GM12891 (cell line): ENCODE data around the gene SAMD8.
"Not testable (repeated sequence)": the region's sequence is repeated elsewhere in the genome, so short reads cannot be mapped to it uniquely, and the experiment has no call there.

Experiments used
- DNase-seq: peaks from one replicate; pipeline ENCODE4 v3.0.0; 2011; ENCODE audit warnings: low spot score; ENCODE audit not compliant: insufficient read length
- FAIRE-seq: peaks from 2 replicates; lab custom pipeline; 2011; peaks lifted over from hg19 to GRCh38; lab: Jason Lieb, UNC
- PAX5 ChIP-seq: IDR thresholded peaks from 2 replicates; pipeline ENCODE4 v1.6.1; 2011; ENCODE audit warnings: low read length, moderate library complexity, mild to moderate bottlenecking; ENCODE audit not compliant: insufficient read depth, severe bottlenecking
- POLR2A ChIP-seq: IDR thresholded peaks from 2 replicates; pipeline ENCODE4 v1.6.1; 2011; ENCODE audit warnings: low read depth, low read length, control low read depth
- POLR2AphosphoS5 ChIP-seq: IDR thresholded peaks from 2 replicates; pipeline ENCODE4 v1.6.1; 2011; ENCODE audit warnings: low read depth, low read length, control low read depth
- POU2F2 ChIP-seq: IDR thresholded peaks from 2 replicates; pipeline ENCODE4 v1.6.1; 2011; ENCODE audit warnings: low read depth, mild to moderate bottlenecking, control low read depth, low read length, moderate library complexity
- SPI1 ChIP-seq: IDR thresholded peaks from 2 replicates; pipeline ENCODE4 v1.6.1; 2011; ENCODE audit warnings: low read depth, low read length, control low read depth
- TAF1 ChIP-seq: IDR thresholded peaks from 2 replicates; pipeline ENCODE4 v1.6.1; 2011; ENCODE audit warnings: low read depth, low read length, control low read depth

The SAMD8 gene

DNA sequence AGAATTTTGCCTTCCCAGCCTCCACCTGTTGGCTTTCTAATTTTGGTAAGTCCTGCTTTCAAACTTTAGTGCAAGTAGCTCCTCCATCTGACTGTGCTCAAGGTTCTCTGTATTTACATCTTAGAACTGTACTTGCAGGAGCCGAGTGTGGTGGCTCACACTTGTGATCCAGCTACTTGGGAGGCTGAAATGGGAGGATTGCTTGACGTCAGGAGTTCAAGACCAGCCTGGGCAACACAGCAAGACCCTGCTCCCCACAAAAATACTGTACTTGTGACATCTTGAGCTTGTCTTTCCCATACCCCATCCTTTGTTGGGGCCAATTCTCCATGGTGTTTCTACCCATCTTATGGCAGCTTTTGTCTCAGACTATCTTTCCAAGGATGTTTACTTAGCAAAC is 94.5 kb downstream of the SAMD8 start:
- TF ChIP-seq POLR2A (no peak), POU2F2 (no peak), SPI1 (no peak), POLR2AphosphoS5 (no peak), TAF1 (no peak), PAX5 (no peak)
- FAIRE-seq (no peak), DNase-seq (no peak)

- not testable (repeated sequence) for FAIRE-seq
These were observed 95.2 kb downstream of the SAMD8 start for GRCh38 chr10:75206638-75207037.

DNA sequence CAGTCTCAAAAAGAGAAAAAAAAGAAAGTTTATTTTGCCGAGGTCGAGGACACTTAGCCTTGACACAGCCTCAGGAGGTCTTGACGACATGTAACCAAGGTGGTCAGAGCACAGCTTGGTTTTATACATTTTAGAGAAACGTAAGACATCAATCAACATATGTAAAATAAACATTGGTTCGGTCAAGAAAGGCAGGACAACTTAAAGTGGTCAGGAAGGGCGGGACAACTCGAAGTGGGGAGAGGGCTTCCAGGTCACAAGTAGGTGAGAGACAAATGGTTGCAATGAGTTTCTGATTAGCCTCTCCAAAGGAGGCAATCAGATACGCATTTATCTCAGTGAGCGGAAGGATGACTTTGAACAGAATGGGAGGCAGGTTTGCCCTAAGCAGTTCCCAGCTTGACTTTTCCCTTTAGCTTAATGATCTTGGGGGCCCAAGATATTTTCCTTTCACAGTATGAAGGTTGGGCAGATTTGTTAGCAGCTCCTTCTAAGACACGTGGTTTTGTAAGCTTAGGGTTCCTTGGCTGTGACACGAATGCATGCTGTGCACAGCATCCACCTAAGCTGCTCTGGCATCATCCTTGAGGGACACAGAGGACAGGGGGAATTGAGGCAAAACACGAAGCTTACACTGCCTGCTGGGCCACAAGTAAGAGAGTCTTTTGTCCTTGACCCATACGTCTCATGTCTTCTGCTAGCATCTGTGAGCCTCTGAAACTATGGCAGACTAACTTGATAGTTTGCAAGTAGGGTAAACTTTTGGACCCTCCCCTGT is 95.8 kb downstream of the SAMD8 start:
- no peak for DNase-seq
- FAIRE-seq = no peak

More at GRCh38 chr10:75206638-75207037, 95.2 kb downstream of the SAMD8 start:
- not testable (repeated sequence) for DNase-seq

GRCh38 chr10:75207857-75208144 is 96.3 kb downstream of the SAMD8 start:
- FAIRE-seq (no peak), DNase-seq (no peak)
- TF ChIP-seq PAX5 = no peak
- TF ChIP-seq TAF1 = no peak
- no peak for TF ChIP-seq POLR2AphosphoS5
- TF ChIP-seq SPI1 = no peak
- no peak for TF ChIP-seq POU2F2
- no peak for TF ChIP-seq POLR2A

More for the DNA sequence above, 95.8 kb downstream of the SAMD8 start:
- TF ChIP-seq POLR2A = no peak
- no peak for TF ChIP-seq POU2F2
- TF ChIP-seq TAF1 = no peak
- TF ChIP-seq POLR2AphosphoS5 = no peak

DNA sequence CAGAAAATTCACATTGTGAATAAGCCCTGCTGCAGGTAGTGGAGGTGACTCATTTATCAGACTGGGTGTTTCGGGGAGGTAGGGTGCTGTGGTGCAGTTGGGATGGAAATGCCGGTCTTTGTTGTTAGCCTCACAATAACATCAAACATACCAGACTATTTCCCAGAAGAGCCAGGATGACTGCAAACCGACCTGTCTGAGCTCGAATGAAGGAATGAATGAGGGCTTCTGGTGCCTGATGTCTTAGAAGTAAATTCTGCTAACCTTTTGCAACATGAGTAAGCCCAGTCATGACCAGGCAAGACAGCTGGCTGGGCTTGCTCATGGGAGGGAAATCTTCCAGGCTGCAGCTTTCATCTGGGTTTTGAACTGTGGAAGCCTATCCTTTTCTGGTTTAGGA is 96.7 kb downstream of the SAMD8 start:
- no peak for DNase-seq
- no peak for TF ChIP-seq POLR2A
- no peak for TF ChIP-seq SPI1
- no peak for TF ChIP-seq PAX5
- no peak for TF ChIP-seq TAF1
- no peak for TF ChIP-seq POLR2AphosphoS5
- no peak for TF ChIP-seq POU2F2
- FAIRE-seq = no peak

GRCh38 chr10:75209086-75209920 is 97.8 kb downstream of the SAMD8 start:
- FAIRE-seq (no peak), DNase-seq (no peak)
- TF ChIP-seq POLR2A (no peak), SPI1 (no peak), POU2F2 (no peak), TAF1 (no peak), POLR2AphosphoS5 (no peak), PAX5 (no peak)

GRCh38 chr10:75209921-75210281 is 98.4 kb downstream of the SAMD8 start:
- DNase-seq (peak; percentile 37), FAIRE-seq (no peak)
- TF ChIP-seq SPI1 (no peak), TAF1 (peak; percentile 28; the same call in 1 of the 2 replicates), POU2F2 (0 out of 2 replicates have a peak, but pooled peaks have one; percentile 22), POLR2AphosphoS5 (peak; percentile 19), POLR2A (peak; percentile 52), PAX5 (no peak)

DNA sequence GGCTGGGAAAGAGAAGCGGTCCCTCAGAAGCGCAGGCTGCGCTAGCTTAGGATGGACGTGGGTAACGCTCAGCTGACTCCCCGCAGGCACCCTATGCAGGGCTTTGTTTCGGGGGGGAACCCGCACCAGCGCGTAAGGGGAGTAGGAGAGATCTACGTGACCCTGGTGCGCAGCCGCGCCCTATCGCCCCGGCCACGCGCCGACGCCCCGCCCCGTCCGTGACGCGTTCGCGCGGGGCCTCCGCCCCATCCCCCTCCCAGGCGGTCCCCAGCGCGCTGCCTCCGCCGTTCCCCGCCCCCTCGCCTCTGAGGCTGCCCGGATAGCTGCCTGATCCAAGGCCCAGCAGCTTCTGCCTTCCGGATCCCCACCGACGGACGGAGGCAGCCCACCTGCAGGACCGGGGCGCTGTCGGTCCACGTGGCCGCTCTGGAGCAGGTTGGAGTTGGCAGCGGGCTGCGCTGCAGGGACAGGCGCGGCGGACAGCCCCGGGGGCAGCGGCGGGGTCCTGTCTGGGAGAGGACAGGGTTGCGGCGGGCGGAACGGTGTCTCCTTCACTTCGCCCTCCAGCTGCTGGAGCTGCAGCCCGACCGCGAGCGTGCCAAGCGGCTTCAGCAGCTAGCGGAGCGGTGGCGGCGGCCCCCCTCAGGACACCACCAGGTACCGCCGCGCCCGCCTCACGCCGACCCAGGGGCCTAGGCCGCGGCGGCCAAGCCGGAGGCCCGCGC is 99.0 kb downstream of the SAMD8 start, which contains the start of gene VDAC2:
Gene VDAC2, plus strand, starts transcription at position 515 of the 725 bp plus-strand sequence. CDS start 363 bp downstream, outside the sequence.
- TF ChIP-seq POU2F2 (no peak), POLR2A (peak; percentile 53; the same call in 1 of the 2 replicates), PAX5 (peak; percentile 32), TAF1 (peak; percentile 76)
- FAIRE-seq (peak; percentile 99), DNase-seq (peak; percentile 87)

DNA sequence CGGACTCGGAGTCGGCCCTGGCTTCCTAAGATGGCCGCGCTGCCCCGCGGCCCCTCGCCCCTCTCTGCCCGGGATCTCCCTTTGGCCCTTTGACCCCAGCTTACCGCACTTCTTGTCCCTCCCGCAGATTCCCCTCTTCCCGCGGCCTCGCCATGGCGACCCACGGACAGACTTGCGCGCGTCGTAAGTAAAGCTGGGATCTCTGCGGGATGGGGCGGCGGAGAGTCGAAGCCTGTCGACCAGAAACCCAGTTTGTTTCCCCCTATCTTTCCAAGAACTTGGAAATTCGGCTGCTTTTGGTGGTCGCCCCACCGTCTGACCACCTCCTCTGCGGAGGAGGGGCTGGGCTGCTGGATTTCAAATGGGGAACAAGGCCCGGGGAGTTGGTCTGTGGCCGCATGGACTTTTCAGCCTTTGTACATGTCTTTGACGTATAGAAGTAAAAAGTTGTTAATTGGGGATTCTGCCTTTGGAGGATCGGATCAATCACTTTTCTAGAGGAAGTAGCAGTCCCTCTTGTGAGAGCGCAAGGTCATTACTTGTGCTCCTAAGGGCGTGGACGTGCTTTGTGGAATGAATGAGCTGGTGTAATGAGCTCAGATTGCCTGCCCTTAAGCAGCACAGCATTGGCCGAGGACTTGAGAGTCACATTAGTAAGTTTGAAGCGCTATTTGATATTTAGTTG is 99.7 kb downstream of the SAMD8 start:
- no peak for TF ChIP-seq SPI1
- no peak for TF ChIP-seq PAX5
- TF ChIP-seq TAF1 = peak; percentile 23; the same call in 1 of the 2 replicates
- peak; percentile 44; the same call in 1 of the 2 replicates for TF ChIP-seq POLR2AphosphoS5
- TF ChIP-seq POU2F2 = no peak
- 0 out of 2 replicates have a peak, but pooled peaks have one; percentile 48 for TF ChIP-seq POLR2A
- peak; percentile 25 for DNase-seq
- peak; percentile 13 for FAIRE-seq
